ENCODE data around the gene FRMD6. TPM values are rescaled to one million over a fixed set of nuclear protein-coding genes. Genes with fewer than 3 reads are reported as not detected.

The FRMD6 gene
- 10 to 100 TPM in 1 of 6 experiments, 1 to 10 TPM in 5; 4.2 to 23.7 (median 5.9) TPM for total RNA-seq
- long read RNA-seq, partial matches to known transcripts = 0 of 1 reads
- long read RNA-seq, other reads (novel, unspliced or antisense) = 1 of 1 reads

GRCh38 chr14:51651388-51652167 lies at the start of gene FRMD6:
TSS of gene FRMD6 (plus strand) at chr14:51651910. CDS start at chr14:51689837, 37,927 bp downstream.
- TF ChIP-seq POLR2A (IDR thresholded peaks at IDR 0.05) (peak; percentile 32), CTCF (IDR thresholded peaks at IDR 0.05) (peak; percentile 66 to 83 (median 70))
- H3K27me3 ChIP-seq = no peaks in the 10 kb centered on the region
- ATAC-seq (peak; percentile 86 to 92 (median 87)), DNase-seq (peak; percentile 87 to 88 (median 88))
- WGBS (ENCODE audit: insufficient coverage, low coverage, low lambda C conversion rate, missing lambda C conversion rate) = 0% methylated on average over 3 of the region's 86 CpGs
- H3K9me3 ChIP-seq = no peaks in the 10 kb centered on the region
- peaks cover 0 to 10% (median 4%) of the 10 kb centered on the region in 4 donors for H3K4me1 ChIP-seq
- no peaks in the 10 kb centered on the region for H3K36me3 ChIP-seq
- H3K27ac ChIP-seq = peak within 1 kb of the TSS; percentile 88 to 92 (median 91)
- peak within 1 kb of the TSS; percentile 64 to 92 (median 74) for H3K4me3 ChIP-seq
- intact Hi-C loops (cut with DNase I) = no loop called here

GRCh38 chr14:51602310-51602709 lies 49.4 kb upstream of the FRMD6 start:
- Histone ChIP-seq H3K4me3 (no peak overlapping the region), H3K27ac (no peak overlapping the region), H3K27me3 (no peaks in the 10 kb centered on the region), H3K9me3 (no peaks in the 10 kb centered on the region), H3K4me1 (no peaks in the 10 kb centered on the region), H3K36me3 (no peaks in the 10 kb centered on the region)
- intact Hi-C loops (cut with DNase I) = no loop called here
- DNase-seq (no peak), ATAC-seq (no peak)
- no peak for TF ChIP-seq POLR2A (IDR thresholded peaks at IDR 0.05)
- TF ChIP-seq CTCF (IDR thresholded peaks at IDR 0.05) = no peak

- peak in 2 of 4 donors; percentile 75 to 77 for ATAC-seq
- intact Hi-C loops (cut with DNase I) = no loop called here
- H3K27me3 ChIP-seq = no peaks in the 10 kb centered on the region
- WGBS (ENCODE audit: insufficient coverage, low coverage, low lambda C conversion rate, missing lambda C conversion rate) = 58% methylated on average over 3 of the region's 3 CpGs
- H3K4me1 ChIP-seq = no peaks in the 10 kb centered on the region
- TF ChIP-seq POLR2A (IDR thresholded peaks at IDR 0.05) (no peak), CTCF (IDR thresholded peaks at IDR 0.05) (no peak)
- no peaks in the 10 kb centered on the region for H3K9me3 ChIP-seq
- H3K27ac ChIP-seq = no peak overlapping the region
- no peaks in the 10 kb centered on the region for H3K36me3 ChIP-seq
- DNase-seq = no peak
- no peak overlapping the region for H3K4me3 ChIP-seq
Observed at GRCh38 chr14:51603495-51603894, 48.2 kb upstream of the FRMD6 start.

- ATAC-seq = no peak
- Histone ChIP-seq H3K4me1 (no peaks in the 10 kb centered on the region), H3K27ac (no peak overlapping the region), H3K27me3 (no peaks in the 10 kb centered on the region), H3K4me3 (no peak overlapping the region), H3K36me3 (no peaks in the 10 kb centered on the region), H3K9me3 (no peaks in the 10 kb centered on the region)
- no peak for DNase-seq
- WGBS (ENCODE audit: insufficient coverage, low coverage, low lambda C conversion rate, missing lambda C conversion rate) = 70% methylated on average over 3 of the region's 4 CpGs
- no peak for TF ChIP-seq POLR2A (IDR thresholded peaks at IDR 0.05)
- TF ChIP-seq CTCF (IDR thresholded peaks at IDR 0.05) = no peak
- intact Hi-C loops (cut with DNase I) = no loop called here
Observed at GRCh38 chr14:51604073-51604472, 47.6 kb upstream of the FRMD6 start.

All from right lobe of liver (tissue), 6 donors.